ENCODE data around the gene TFDP2.

Gene TFDP2

GRCh38 chr3:141905129-141905528 lies 244.2 kb downstream of the TFDP2 start:
- Histone ChIP-seq H3K9me3 (ENCODE audit: control insufficient read depth, low read length) (no peaks in the 10 kb centered on the region), H3K27me3 (ENCODE audit: control insufficient read depth, insufficient read depth, low read length) (no peaks in the 10 kb centered on the region), H3K27ac (no peak overlapping the region), H3K79me2 (no peaks in the 10 kb centered on the region), H3K4me1 (no peaks in the 10 kb centered on the region), H3K36me3 (ENCODE audit: control insufficient read depth, insufficient read depth, low read length) (no peaks in the 10 kb centered on the region), H3K4me3 (ENCODE audit: low read depth, low read length) (no peak overlapping the region), H2AFZ (no peak overlapping the region), H3K9ac (no peak overlapping the region), H3K4me2 (ENCODE audit: low read length) (no peak overlapping the region)
- TF ChIP-seq CTCF (IDR thresholded peaks at IDR 0.05) = no peak

GRCh38 chr3:141904203-141904602 lies 245.1 kb downstream of the TFDP2 start:
- no peak overlapping the region for H2AFZ ChIP-seq
- no peaks in the 10 kb centered on the region for H3K27me3 ChIP-seq (ENCODE audit: control insufficient read depth, insufficient read depth, low read length)
- no peaks in the 10 kb centered on the region for H3K9me3 ChIP-seq (ENCODE audit: control insufficient read depth, low read length)
- H3K4me3 ChIP-seq (ENCODE audit: low read depth, low read length) = no peak overlapping the region
- no peaks in the 10 kb centered on the region for H3K79me2 ChIP-seq
- H3K4me2 ChIP-seq (ENCODE audit: low read length) = no peak overlapping the region
- no peaks in the 10 kb centered on the region for H3K36me3 ChIP-seq (ENCODE audit: control insufficient read depth, insufficient read depth, low read length)
- no peak for TF ChIP-seq CTCF (IDR thresholded peaks at IDR 0.05)
- no peaks in the 10 kb centered on the region for H3K4me1 ChIP-seq
- no peak overlapping the region for H3K27ac ChIP-seq
- H3K9ac ChIP-seq = no peak overlapping the region

- Histone ChIP-seq H3K27ac (no peak overlapping the region), H3K4me1 (no peaks in the 10 kb centered on the region), H3K9ac (no peak overlapping the region), H3K9me3 (ENCODE audit: control insufficient read depth, low read length) (peaks cover 3% of the 10 kb centered on the region), H2AFZ (no peak overlapping the region), H3K4me3 (ENCODE audit: low read depth, low read length) (no peak overlapping the region), H3K79me2 (no peaks in the 10 kb centered on the region), H3K4me2 (ENCODE audit: low read length) (no peak overlapping the region), H3K36me3 (ENCODE audit: control insufficient read depth, insufficient read depth, low read length) (no peaks in the 10 kb centered on the region), H3K27me3 (ENCODE audit: control insufficient read depth, insufficient read depth, low read length) (no peaks in the 10 kb centered on the region)
- TF ChIP-seq CTCF (IDR thresholded peaks at IDR 0.05) = no peak
These were observed 247.4 kb downstream of the TFDP2 start for GRCh38 chr3:141901914-141902313.

- Histone ChIP-seq H3K4me2 (ENCODE audit: low read length) (no peak overlapping the region), H3K9me3 (ENCODE audit: control insufficient read depth, low read length) (peaks cover 3% of the 10 kb centered on the region), H3K4me1 (no peaks in the 10 kb centered on the region), H3K4me3 (ENCODE audit: low read depth, low read length) (no peak overlapping the region), H3K36me3 (ENCODE audit: control insufficient read depth, insufficient read depth, low read length) (no peaks in the 10 kb centered on the region), H3K27me3 (ENCODE audit: control insufficient read depth, insufficient read depth, low read length) (no peaks in the 10 kb centered on the region), H3K9ac (no peak overlapping the region), H3K79me2 (no peaks in the 10 kb centered on the region), H2AFZ (no peak overlapping the region), H3K27ac (no peak overlapping the region)
- TF ChIP-seq CTCF (IDR thresholded peaks at IDR 0.05) = no peak
These were observed 249.0 kb downstream of the TFDP2 start for GRCh38 chr3:141900343-141900742.

GRCh38 chr3:141898908-141899307 lies 250.4 kb downstream of the TFDP2 start:
- H3K4me2 ChIP-seq (ENCODE audit: low read length) = no peak overlapping the region
- no peak for TF ChIP-seq CTCF (IDR thresholded peaks at IDR 0.05)
- no peaks in the 10 kb centered on the region for H3K4me1 ChIP-seq
- H3K79me2 ChIP-seq = no peaks in the 10 kb centered on the region
- no peak overlapping the region for H2AFZ ChIP-seq
- H3K27ac ChIP-seq = no peak overlapping the region
- H3K4me3 ChIP-seq (ENCODE audit: low read depth, low read length) = no peak overlapping the region
- H3K9me3 ChIP-seq (ENCODE audit: control insufficient read depth, low read length) = peaks cover 3% of the 10 kb centered on the region
- no peaks in the 10 kb centered on the region for H3K27me3 ChIP-seq (ENCODE audit: control insufficient read depth, insufficient read depth, low read length)
- H3K36me3 ChIP-seq (ENCODE audit: control insufficient read depth, insufficient read depth, low read length) = no peaks in the 10 kb centered on the region
- H3K9ac ChIP-seq = no peak overlapping the region

Measured in parathyroid adenoma (tissue), 2 donors.